GM06990 (cell line): ENCODE measurements around the gene OR5B3.

Experiments used
- DNase-seq: peaks from one replicate; pipeline ENCODE4 v3.0.0-alpha.2; 2011; ENCODE audit not compliant: insufficient read length; ENCODE audit errors: extremely low read depth
- H3K27me3 ChIP-seq: replicated peaks from 2 replicates; pipeline ENCODE4 v1.6.0; 2011; ENCODE audit warnings: low read length; ENCODE audit not compliant: control insufficient read depth, insufficient read depth
- H3K36me3 ChIP-seq: 2 replicates; pipeline ENCODE4 v1.5.1; 2011; ENCODE audit warnings: low read length; ENCODE audit not compliant: control insufficient read depth, insufficient read depth
- H3K4me3 ChIP-seq: replicated peaks from 2 replicates; pipeline ENCODE4 v1.5.1; 2011; ENCODE audit warnings: low read depth, mild to moderate bottlenecking, control low read depth, low read length
- CTCF ChIP-seq: IDR thresholded peaks from 2 replicates; pipeline ENCODE4 v1.5.1; 2011; ENCODE audit warnings: low read length, control low read depth, mild to moderate bottlenecking, inconsistent platforms; ENCODE audit not compliant: insufficient read depth, poor library complexity, severe bottlenecking

OR5B3 gene

DNA sequence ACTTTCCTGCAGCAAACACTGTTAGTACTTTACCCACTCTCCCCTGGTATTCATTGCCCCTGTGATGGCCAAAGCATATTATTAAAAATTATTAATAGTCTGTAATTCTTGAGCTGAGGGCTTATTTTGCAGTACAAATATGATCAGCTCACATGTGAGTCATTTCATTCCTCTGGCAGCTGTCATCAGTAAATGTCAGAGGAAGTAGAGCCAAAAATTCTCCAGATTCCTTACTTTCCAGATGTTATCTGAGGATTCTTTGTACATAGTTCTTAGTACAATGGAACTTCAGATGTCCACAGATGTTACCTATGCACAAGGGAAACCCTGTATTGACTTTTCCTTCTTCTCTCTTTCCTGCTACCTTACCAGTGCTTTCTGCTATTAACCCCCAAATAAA, 12.5 kb downstream of the OR5B3 start:
- DNase-seq: no peak
- Histone ChIP-seq H3K27me3 (no peaks in the 10 kb centered on the region), H3K36me3 (no peaks in the 10 kb centered on the region), H3K4me3 (no peak overlapping the region)
- TF ChIP-seq CTCF: no peak

DNA sequence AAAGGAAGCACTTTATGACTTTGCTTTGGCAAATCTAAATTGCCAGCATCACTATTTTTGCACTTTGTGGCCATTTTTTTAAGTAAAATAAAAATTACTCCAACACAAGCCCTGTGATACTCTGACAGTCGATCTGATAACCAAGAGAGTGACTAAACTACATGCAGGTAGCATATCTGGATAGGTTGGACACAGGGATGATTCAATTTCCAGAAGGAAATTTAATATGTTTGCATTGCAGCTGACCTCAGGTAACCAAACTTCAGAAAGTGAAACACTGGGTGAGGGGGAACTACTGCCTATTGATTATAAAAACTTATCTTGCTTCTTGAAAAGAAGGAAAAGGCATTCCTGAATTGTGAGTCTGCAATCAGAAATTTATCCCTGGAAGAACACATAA, 13.9 kb downstream of the OR5B3 start:
- H3K27me3 ChIP-seq: no peaks in the 10 kb centered on the region
- no peaks in the 10 kb centered on the region for H3K36me3 ChIP-seq
- no peak for DNase-seq
- no peak overlapping the region for H3K4me3 ChIP-seq
- no peak for TF ChIP-seq CTCF

DNA sequence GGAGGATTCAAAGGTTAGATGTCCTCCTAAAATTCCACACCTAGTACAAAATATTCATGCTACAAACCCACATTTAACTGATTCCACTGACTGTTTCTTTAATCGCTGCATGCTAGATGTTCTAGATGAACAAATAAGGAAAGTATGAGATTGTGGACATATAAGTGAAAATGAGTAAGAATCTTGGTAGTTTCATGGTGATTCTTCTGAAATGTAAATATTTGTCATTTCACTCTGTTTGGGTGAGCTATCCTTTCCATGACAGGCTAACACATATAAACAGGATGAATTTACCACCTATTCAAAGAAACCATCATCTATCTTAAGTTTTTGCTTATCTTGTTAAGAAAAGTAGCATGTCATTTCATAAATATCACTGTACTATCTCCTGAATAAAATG, 14.8 kb downstream of the OR5B3 start:
- Histone ChIP-seq H3K4me3 (no peak overlapping the region), H3K36me3 (no peaks in the 10 kb centered on the region), H3K27me3 (no peaks in the 10 kb centered on the region)
- TF ChIP-seq CTCF: no peak
- no peak for DNase-seq

- no peak for DNase-seq
- TF ChIP-seq CTCF: no peak
- Histone ChIP-seq H3K4me3 (no peak overlapping the region), H3K27me3 (no peaks in the 10 kb centered on the region), H3K36me3 (no peaks in the 10 kb centered on the region)
Observed at GRCh38 chr11:58390551-58391063, 16.1 kb downstream of the OR5B3 start.

DNA sequence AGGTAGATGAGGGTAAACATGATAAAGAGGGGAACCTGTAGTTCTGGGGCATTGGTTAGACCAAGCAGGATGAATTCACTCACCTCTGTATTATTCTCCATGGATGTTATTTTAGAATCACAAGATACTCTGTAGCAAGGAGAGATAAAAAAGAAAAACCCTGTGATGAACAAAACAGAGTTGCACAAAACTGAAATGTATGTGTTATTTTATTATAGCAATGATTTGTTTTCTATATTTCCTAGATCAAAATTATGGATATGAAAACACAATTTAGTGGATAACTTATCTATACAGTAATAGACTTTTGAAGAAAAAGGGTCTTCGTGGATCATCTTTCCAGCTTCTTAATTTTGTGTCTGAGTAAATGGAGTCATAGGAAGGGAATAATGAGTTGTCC, 47.7 kb downstream of the OR5B3 start, which contains the start of gene OR5B17:
OR5B17 (minus strand) TSS at position 101 of the 400 bp plus-strand sequence; CDS start at position 101, 0 bp downstream.
- no peak for TF ChIP-seq CTCF
- H3K4me3 ChIP-seq: no peak within 1 kb of the TSS
- DNase-seq: no peak
- no peaks in the 10 kb centered on the region for H3K36me3 ChIP-seq
- no peaks in the 10 kb centered on the region for H3K27me3 ChIP-seq

GRCh38 chr11:58354727-58355126, 51.9 kb downstream of the OR5B3 start:
- H3K27me3 ChIP-seq: no peaks in the 10 kb centered on the region
- H3K36me3 ChIP-seq: no peaks in the 10 kb centered on the region
- no peak for TF ChIP-seq CTCF
- no peak overlapping the region for H3K4me3 ChIP-seq
- DNase-seq: no peak
